ENCODE measurements around the gene CD84.

- TF ChIP-seq REST (IDR thresholded peaks at IDR 0.05; ENCODE audit: insufficient replicate concordance, low read depth), result no peak
- no peak for TF ChIP-seq CTCF (IDR thresholded peaks at IDR 0.05; ENCODE audit: insufficient read depth, low read length)
Measured at GRCh38 chr1:160521554-160521953, 57.7 kb downstream of the CD84 start.
